HuH-7.5 (cell line): ENCODE data around the gene NKX2-4.

ENCODE experiments used
- DNase-seq: peaks from one replicate; pipeline ENCODE4 v3.0.0; 2011; ENCODE audit warnings: low spot score

The NKX2-4 gene

DNA sequence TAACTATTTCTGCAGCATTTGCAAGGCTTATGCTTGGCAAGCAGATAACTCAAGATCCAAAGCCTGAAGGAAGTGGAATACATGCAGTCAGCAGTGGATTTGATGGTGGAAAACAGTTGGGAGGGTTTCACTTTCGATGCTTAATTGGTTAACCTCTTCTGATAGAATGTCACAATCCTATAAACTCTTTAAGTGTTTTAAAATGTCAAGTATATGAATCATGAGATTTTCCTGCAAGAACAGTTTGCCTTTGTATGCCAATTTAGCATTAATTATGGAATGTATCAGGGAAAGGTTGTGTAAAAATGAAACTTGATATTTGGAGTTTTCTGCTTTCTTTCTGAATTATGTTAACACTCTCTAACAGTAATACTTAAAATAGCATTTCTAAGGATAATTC lies 36.6 kb downstream of the NKX2-4 start:
- DNase-seq = no peak

DNA sequence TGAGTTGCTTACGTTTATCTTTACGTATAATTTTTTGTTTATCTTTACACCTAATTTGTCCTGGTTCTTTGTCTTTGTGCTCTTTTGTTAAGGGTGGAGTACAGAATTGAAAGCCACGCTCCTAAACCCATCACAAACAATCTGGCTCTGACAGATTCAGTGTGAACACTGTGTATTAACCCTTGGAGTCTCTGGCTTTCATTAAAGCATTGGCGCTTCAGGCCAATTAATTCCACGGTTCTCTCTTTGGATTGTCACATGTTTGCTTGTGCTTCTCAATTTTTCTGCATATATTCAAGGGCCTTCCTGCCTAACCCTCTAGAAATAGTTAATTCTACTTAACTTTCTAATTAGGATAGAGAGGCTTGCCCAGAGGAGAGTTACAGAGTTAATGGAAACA lies 38.6 kb downstream of the NKX2-4 start:
- DNase-seq = no peak

DNA sequence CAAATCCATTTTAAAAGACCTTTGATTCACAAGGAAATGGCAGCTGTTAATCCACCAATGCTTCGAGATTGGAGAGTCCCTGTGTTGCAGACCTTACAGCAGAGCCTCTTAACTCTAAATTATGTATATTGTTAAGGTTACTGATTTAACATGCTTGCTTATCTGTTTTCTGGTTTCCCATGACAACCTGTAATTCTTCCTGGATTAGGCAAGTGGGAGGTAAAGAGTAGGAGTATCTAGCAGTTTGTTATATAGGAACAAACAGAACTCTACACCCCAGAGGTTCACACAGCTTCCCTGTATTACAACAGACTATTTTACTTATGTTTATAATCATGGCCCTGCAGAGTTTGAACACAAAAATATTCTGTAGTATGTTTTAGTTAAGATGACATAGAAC lies 39.5 kb downstream of the NKX2-4 start:
- DNase-seq = peak; percentile 21

DNA sequence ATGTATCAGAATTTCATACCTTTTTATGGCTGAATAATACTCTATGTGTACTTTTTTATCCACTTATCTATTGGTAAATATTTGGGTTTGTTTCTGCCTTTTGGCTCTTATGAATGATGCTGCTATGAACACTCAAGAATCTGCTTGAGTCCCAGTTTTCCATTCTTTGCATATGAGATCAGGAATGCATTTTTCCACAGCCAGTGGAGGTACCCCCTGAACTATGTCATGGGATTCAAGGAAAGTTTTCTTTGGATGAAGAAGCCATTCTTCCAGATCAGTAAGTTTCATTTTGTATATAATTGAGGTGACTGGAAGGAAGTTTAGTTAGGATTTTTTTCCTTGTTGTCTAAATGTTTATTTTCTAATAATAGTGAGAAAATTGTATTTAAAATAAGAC lies 40.9 kb downstream of the NKX2-4 start:
- DNase-seq = no peak

DNA sequence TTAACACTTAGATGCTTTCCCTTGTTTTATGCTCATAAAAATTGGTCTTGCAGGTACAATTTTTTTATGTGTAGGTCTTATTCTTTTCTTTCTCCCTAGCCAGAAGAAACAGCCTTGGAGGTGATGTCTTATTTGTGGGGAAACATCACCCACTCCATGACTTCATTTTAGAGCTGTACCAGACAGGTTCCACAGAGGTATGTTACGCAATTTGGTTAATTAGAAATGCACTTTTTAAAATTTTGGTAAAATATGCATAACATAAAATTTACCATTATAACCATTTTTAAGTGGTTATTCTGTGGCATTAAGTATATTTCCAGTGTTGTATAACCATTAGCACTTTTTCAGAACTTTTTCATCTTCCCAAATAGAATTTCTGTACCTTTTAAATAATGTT lies 41.3 kb downstream of the NKX2-4 start:
- no peak for DNase-seq

DNA sequence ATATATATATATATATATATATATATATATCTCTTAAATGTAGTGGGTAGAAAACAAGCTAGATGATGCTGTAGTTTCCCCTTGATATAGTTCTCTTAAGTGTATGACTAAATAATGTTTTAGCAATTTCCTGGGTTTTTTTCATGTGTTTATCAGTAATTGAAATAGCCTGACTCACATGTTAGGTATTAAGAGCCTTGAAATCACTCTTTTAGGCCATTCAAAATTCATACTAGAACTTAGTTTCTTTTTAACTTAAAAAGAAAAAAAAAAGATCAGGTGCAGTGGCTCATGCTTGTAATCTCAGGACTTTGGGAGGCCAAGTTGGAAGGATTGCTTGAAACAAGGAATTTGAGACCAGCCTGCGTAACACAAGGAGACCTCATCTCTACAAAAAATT lies 44.1 kb downstream of the NKX2-4 start:
- no peak for DNase-seq

DNA sequence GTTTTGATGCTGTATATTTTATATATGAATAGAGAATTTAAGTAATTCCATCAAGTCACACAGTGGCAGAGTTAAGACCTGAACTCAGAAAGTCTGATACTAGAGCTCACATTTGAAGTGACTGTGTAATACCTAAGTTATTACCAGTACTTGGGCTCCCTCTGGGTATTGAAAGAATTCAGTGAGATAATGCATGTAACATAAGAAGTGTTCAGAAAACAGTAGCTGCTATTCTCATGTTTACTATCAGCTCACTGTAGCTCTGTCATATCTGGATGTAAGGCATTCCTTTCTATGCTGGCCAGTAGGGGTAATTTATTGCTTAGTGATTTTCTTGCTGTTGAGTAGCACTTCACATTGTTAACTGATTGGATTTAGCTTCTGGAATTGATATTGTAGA lies 44.6 kb downstream of the NKX2-4 start:
- no peak for DNase-seq
